Lung (tissue), 12 donors: ENCODE measurements around the gene RPEL1. TPM values are rescaled to one million over a fixed set of nuclear protein-coding genes. Genes with fewer than 3 reads are reported as not detected.

ENCODE experiments used
- ATAC-seq: fragments of 200-7000 bp; cut with Tn5 transposase; one replicate; pipeline ENCODE4 v1.9.1; 2020; ENCODE audit warnings: moderate number of reproducible peaks; ENCODE audit not compliant: insufficient read depth, low FRiP score
- DNase-seq, 3 donors: peaks; one replicate each; pipeline ENCODE4 v3.0.0-alpha.2; 2013 to 2017
- H3K27ac ChIP-seq, 2 donors: one replicate each; pipeline ENCODE4 v1.5.1; 2013; ENCODE audit warnings: mild to moderate bottlenecking in 2 of 2, moderate library complexity in 2 of 2, control low read depth in 1 of 2, inconsistent platforms in 1 of 2, low read depth in 1 of 2, low read length in 1 of 2
- H3K27me3 ChIP-seq, 3 donors: one replicate each; pipeline ENCODE4 v1.5.1; 2013; ENCODE audit warnings: low read length in 2 of 3; ENCODE audit not compliant: control insufficient read depth in 3 of 3, insufficient read depth in 3 of 3
- H3K36me3 ChIP-seq, 4 donors: one replicate each; pipeline ENCODE4 v1.5.1; 2013; ENCODE audit warnings: low read length in 4 of 4, mild to moderate bottlenecking in 1 of 4, moderate library complexity in 1 of 4; ENCODE audit not compliant: control insufficient read depth in 4 of 4, insufficient read depth in 4 of 4
- H3K4me1 ChIP-seq, 5 donors: one replicate each; pipeline ENCODE4 v1.5.1; 2013; ENCODE audit warnings: low read length in 5 of 5, mild to moderate bottlenecking in 2 of 5, moderate library complexity in 1 of 5; ENCODE audit not compliant: control insufficient read depth in 5 of 5, insufficient read depth in 5 of 5
- H3K4me3 ChIP-seq: one replicate; pipeline ENCODE4 v1.5.1; 2013; ENCODE audit warnings: mild to moderate bottlenecking, control low read depth, moderate library complexity
- H3K9ac ChIP-seq, 2 donors: one replicate each; pipeline ENCODE4 v1.5.1; 2013; ENCODE audit warnings: low read length in 2 of 2, control low read depth in 1 of 2; ENCODE audit not compliant: insufficient read depth in 1 of 2
- H3K9me3 ChIP-seq, 4 donors: one replicate each; pipeline ENCODE4 v1.5.1; 2013; ENCODE audit warnings: low read length in 3 of 4, mild to moderate bottlenecking in 1 of 4, moderate library complexity in 1 of 4; ENCODE audit not compliant: control insufficient read depth in 4 of 4, insufficient read depth in 3 of 4
- WGBS, 2 donors: extraction: QIAGEN DNeasy Blood & Tissue Kit; methylation state at CpG; one replicate each; pipeline ENCODE4 v1.1.7; 2013; 5-methylcytosine and 5-hydroxymethylcytosine counted together
- polyA plus RNA-seq, 2 donors: library from polyadenylated mRNA; stranded (reverse); fragments of 200-250 nt; gene quantifications; one replicate each; pipeline ENCODE4 v1.2.1, GENCODE V29; 2013
- total RNA-seq, 2 donors: library from RNA; depleted of rRNA in 1 of 2; stranded (reverse); fragments of >200 nt in 1 of 2; gene quantifications; one replicate each; pipeline ENCODE4 v1.2.1, GENCODE V29; 2014 to 2021
- TF ChIP-seq, protein P1 (sequence below): IDR thresholded peaks from 2 replicates; pipeline ENCODE4 v1.5.1; 2012; ENCODE audit warnings: mild to moderate bottlenecking; ENCODE audit errors: control extremely low read depth, extremely low read depth
- donor health status: control.
- donor health status: control.
- donor health status: Bipolar disorder and iron deficiency.
- donor health status: healthy.
- donor health status: DM: yes; HTN: yes; CAD: no.

RPEL1 gene
- total and polyA plus RNA-seq, 4 donors = not detected

DNA sequence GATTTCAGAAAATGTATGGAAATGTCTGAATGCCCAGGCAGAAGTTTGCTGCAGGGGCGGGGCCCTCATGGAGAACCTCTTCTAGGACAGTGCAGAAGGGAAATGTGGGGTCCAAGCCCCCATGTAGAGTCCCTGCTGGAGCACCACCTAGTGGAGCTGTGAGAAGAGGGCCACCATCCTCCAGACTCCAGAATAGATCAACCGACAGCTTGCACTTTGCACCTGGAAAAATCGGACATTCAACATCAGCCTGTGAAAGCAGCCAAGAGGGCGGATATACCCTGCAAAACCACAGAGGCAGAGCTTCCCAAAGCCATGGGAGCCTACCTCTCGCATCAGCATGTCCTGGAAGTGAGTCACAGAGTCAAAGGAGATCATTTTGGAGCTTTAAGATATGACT, 14.3 kb downstream of the RPEL1 start:
- H3K4me1 ChIP-seq = no peaks in the 10 kb centered on the region
- WGBS, 2 donors = 87 to 89% methylated on average over 5 of the region's 5 CpGs
- peaks cover 0 to 4% (median 0%) of the 10 kb centered on the region in 3 donors for H3K27me3 ChIP-seq
- H3K36me3 ChIP-seq = no peaks in the 10 kb centered on the region
- TF ChIP-seq, protein P1, sequence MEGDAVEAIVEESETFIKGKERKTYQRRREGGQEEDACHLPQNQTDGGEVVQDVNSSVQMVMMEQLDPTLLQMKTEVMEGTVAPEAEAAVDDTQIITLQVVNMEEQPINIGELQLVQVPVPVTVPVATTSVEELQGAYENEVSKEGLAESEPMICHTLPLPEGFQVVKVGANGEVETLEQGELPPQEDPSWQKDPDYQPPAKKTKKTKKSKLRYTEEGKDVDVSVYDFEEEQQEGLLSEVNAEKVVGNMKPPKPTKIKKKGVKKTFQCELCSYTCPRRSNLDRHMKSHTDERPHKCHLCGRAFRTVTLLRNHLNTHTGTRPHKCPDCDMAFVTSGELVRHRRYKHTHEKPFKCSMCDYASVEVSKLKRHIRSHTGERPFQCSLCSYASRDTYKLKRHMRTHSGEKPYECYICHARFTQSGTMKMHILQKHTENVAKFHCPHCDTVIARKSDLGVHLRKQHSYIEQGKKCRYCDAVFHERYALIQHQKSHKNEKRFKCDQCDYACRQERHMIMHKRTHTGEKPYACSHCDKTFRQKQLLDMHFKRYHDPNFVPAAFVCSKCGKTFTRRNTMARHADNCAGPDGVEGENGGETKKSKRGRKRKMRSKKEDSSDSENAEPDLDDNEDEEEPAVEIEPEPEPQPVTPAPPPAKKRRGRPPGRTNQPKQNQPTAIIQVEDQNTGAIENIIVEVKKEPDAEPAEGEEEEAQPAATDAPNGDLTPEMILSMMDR = no peak
- DNase-seq (no peak), ATAC-seq (no peak)
- no peak overlapping the region for H3K27ac ChIP-seq
- no peak overlapping the region for H3K4me3 ChIP-seq
- peaks cover 0 to 2% (median 0%) of the 10 kb centered on the region in 4 donors for H3K9me3 ChIP-seq
- H3K9ac ChIP-seq = no peak overlapping the region

DNA sequence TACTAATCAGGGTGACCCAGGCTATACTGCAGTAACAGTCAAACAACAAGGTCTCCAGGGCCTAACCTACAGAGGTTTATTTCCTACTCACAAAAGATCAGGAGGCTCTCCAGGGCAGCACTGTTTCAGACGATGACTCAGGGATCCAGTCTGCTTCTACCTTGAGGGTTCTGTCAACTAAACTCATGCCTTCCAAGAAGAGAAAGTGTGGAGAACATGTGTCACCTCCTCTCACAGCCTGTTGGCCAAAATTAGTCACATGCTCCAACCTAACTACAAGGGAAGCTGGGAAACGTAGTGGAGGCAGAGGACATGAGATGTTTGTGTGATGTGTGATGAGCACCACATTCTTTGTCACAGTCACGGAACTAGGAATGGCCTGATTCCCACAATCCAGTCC, 16.5 kb downstream of the RPEL1 start:
- ATAC-seq (no peak), DNase-seq (no peak)
- peaks cover 0 to 4% (median 0%) of the 10 kb centered on the region in 3 donors for H3K27me3 ChIP-seq
- peaks cover 0 to 2% (median 0%) of the 10 kb centered on the region in 4 donors for H3K9me3 ChIP-seq
- no peak overlapping the region for H3K9ac ChIP-seq
- no peak overlapping the region for H3K27ac ChIP-seq
- no peaks in the 10 kb centered on the region for H3K36me3 ChIP-seq
- 69 to 90% methylated on average over 3 of the region's 3 CpGs for WGBS, 2 donors
- no peak overlapping the region for H3K4me3 ChIP-seq
- no peaks in the 10 kb centered on the region for H3K4me1 ChIP-seq
- TF ChIP-seq, protein P1 = no peak

- TF ChIP-seq, protein P1 = no peak
- Histone ChIP-seq H3K4me1 (no peaks in the 10 kb centered on the region), H3K36me3 (no peaks in the 10 kb centered on the region), H3K9ac (no peak overlapping the region), H3K27ac (no peak overlapping the region), H3K27me3 (peaks cover 0 to 4% (median 0%) of the 10 kb centered on the region in 3 donors), H3K4me3 (no peak overlapping the region), H3K9me3 (peaks cover 0 to 2% (median 0%) of the 10 kb centered on the region in 4 donors)
- peak; percentile 74 to 90 (median 82) for DNase-seq
- peak; percentile 53 for ATAC-seq
- WGBS, 2 donors = 32% methylated on average over 11 of the region's 11 CpGs
Observed at GRCh38 chr10:103265717-103266329, 20.1 kb downstream of the RPEL1 start.
